NCI-H146 treated with DMSO at 0.1 percent for 48 hours (cell line): ENCODE results near the gene ERFL.
A peak's percentile ranks its signal among the peaks of the same experiment; 100 is the strongest.

Source experiments
- DNase-seq: peaks from one replicate; lab custom pipeline; 2025; ENCODE audit not compliant: unreplicated experiment; lab: John Stamatoyannopoulos, UW

ERFL gene

DNA sequence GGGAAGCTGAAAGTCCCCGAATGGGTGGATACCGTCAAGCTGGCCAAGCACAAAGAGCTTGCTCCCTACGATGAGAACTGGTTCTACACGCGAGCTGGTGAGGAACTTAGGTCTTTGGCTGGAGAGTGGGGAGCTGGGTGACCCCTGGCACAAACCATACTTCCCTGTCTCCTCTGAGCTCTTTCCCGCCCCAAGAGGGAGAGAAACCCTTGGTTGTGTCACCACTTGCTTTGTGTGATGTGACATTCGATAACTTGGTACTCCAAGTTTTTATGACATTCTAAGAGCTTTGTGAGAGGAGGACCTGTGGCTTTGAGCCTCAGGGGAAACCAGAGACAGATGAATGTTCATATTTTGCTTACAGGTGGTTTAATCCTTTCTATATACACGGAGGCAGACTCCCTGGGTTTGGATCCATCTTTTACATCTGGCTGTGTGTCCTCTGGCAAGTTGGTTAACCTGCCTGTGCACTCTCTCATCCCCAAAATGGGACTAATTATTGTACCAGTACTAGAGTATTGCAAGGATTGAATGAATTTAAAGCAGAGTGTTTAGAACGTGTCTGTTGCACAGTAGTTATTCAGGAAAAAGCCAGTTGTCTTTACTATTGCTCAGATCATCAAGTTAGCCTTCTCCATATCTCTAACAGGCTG, 67.0 kb downstream of the ERFL start:
- DNase-seq: no peak

DNA sequence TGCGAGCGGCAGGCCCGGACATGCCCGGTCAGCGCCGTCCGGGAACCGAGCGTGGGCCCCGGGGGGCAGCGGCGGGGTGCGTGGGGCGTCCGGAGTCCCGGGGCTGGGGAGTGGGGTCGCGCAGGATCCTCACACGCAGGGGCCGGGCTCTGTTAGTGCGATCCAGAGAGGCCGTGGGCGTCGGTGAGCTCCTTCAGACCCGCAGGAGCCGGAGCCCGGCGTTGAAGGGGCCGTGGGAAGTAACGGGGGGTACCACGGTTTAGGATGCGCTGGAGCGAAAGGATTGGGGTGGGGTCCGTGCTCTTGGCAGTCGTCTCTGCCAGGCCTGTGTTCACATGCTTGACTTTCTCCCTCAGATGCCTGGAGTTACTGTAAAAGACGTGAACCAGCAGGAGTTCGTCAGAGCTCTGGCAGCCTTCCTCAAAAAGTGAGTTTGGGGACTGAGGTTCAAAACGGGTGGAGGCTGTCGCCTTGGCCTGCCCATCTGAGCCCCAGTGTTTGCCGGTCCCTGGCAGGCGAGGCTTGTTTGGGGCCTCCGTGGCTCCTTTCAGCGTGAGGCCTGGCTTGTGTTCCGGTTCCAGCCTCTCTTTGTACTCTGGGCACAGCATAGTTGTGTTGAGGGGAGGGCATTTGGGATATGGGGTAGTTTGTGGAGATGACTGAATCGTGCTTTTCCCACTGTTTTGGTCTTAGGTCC, 67.7 kb downstream of the ERFL start:
- no peak for DNase-seq

DNA sequence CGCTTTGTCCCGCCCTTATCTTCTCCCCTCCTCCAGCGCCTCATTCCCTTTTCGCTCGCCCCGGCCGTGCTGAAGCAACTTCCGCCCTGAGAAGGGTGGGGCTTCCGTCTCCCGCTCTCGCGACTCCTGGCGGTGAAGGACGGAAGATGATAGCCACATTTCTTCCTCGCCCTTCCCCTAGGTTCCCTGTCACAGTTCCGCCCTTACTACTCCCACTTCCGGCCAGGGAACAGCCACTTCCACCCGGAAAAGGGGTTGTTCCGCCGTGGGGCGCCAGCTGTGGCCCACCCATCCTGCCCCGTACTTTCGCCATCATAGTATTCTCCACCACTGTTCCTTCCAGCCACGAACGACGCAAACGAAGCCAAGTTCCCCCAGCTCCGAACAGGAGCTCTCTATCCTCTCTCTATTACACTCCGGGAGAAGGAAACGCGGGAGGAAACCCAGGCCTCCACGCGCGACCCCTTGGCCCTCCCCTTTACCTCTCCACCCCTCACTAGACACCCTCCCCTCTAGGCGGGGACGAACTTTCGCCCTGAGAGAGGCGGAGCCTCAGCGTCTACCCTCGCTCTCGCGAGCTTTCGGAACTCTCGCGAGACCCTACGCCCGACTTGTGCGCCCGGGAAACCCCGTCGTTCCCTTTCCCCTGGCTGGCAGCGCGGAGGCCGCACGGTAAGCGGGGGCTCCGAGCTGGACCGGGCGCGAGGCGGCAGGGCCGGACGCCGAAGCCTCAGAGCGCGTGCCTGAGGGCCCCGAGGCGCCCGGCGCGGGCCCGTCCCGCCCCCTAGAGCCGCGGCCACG, 68.4 kb downstream of the ERFL start, which contains the start of gene RPS19:
Gene RPS19 (plus strand): TSS at position 638 of the 801 bp plus-strand sequence. CDS start 520 bp downstream, outside the sequence.
- peak; percentile 97 for DNase-seq

DNA sequence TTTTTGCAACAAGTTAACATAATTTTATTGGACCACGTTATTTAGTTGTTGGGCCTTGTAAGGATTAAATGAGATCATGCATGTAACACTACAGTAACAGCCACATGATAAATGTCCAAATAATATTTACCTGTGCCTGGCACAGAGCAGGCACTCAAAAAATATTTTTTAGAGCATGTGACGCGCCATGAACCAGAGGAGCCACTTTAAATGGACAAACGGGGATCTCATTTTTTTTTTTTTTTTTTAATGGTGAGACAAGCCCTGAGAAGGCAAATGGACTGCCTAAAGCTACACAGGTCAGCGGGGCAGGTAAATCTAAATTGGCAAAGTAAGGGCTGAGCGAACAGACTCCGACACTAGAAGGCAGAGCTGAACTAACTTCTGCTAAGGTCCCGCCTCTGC, 69.0 kb downstream of the ERFL start:
- DNase-seq: no peak
